Hematopoietic multipotent progenitor cell (in vitro differentiated cells): ENCODE data around the gene FEM1C. TPM values are rescaled to one million over a fixed set of nuclear protein-coding genes. Genes with fewer than 3 reads are reported as not detected.
A peak's percentile ranks its signal among the peaks of the same experiment; 100 is the strongest.

Experiments
- DNase-seq, 3 donors: peaks; one replicate each; pipeline ENCODE4 v3.0.0-alpha.2; 2011 to 2015; ENCODE audit warnings: low read depth in 2 of 3, low spot score in 2 of 3
- total RNA-seq: library from RNA; depleted of rRNA; stranded (reverse); fragments of >200 nt; gene quantifications from one replicate; pipeline ENCODE4 v1.2.3, GENCODE V29; 2012

The FEM1C gene
- total RNA-seq, result 7.3 TPM

DNA sequence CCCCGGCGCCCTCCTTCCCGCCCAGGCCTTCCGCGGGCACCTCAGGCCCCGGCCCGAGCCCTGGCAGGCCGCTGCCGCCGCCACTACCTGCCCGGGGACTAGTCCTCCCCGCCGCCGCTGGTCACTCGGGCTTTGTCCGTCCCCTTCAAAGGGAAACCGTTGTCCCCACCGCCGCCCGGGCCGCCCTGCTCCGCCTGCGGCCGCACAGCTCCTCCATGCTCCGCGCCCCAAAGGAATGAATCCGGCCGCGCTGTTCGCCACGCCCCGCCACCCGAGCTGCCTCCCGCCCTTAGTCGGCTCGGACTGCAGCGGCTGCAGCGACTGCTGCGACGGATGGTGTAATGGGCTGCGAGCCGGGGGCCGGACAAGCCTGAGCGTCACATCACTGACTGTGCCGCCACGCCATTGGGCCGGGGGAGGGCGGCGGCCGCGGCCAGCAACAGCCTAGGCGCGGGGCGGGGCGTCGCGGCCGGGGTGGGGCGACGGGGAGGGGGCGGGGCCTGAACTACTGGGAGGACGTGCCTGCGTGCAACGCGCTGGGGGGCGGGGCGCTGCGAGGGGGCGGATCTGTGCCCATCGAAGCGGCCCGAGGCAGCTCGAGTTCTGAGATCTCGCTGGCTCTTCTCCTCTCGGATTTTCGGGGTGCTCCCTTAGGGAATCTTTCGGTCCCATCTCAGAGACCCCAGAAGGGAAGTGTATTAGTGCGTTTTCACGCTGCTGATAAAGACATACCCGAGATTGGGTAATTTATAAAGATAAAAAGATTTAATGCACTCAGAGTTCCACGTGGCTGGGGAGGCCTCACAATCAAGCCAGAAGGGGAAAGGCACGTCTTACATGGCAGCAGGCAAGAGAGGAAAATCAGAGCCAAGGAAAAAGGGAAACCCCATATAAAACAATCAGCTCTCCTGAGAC, at the start of gene FEM1C:
Gene FEM1C (minus strand): TSS at position 340 of the 915 bp plus-strand sequence. CDS start 1,282 bp downstream, outside the sequence.
- peak; percentile 87 to 96 (median 94) for DNase-seq

- DNase-seq, result no peak
Observed at GRCh38 chr5:115589043-115589442, 44.5 kb upstream of the FEM1C start.

DNA sequence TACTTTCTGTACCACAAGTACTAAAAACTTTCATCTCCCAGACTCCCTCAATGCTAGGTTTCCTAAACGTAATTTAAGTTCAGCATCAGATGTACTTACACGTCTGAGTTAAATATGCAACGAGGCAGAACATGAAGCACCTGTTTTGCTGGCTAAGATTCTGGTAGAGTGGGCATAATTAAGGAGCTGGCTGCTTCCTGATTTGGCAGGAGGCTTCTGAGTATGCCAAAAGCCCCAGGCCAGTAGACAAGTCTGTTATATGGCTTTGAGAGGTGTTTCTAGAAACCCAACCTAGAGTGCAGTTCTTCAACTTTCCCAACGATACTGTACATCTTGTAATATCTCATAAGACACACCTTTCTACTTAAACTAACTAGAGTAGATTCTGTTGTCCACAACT, 44.1 kb upstream of the FEM1C start:
- DNase-seq, result no peak

DNA sequence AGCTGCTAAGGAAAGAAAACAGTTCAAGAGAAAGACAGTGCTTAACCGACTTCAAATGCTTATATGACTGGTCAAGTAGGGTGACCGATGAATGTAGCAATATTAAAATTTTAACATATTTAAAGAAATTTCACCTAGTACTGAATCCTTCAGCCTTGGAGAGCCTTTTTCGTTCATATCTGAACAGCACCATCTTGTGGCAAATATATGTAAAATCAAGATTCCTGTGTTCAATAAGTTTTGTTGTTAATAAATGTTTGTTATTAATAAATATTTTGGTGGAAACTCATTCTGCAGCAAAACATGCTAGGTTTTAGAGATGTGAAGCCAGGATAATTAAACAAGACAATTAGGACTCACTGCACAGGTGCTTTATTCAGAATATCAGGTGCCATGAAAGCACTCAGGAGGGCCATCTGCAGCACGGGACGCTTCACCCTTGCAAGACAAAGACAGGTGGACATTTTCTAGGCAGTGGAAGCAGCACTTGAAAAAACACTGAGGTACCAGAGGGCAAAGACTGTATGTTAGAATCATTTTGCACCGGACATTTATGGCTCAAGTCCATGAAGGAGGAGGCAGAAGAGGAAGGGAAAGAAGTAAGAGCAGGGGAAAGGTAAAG, 42.1 kb upstream of the FEM1C start:
- DNase-seq, result peak in 1 of 3 donors; percentile 51

- DNase-seq, result no peak
Observed at GRCh38 chr5:115585265-115585664, 40.7 kb upstream of the FEM1C start.

DNA sequence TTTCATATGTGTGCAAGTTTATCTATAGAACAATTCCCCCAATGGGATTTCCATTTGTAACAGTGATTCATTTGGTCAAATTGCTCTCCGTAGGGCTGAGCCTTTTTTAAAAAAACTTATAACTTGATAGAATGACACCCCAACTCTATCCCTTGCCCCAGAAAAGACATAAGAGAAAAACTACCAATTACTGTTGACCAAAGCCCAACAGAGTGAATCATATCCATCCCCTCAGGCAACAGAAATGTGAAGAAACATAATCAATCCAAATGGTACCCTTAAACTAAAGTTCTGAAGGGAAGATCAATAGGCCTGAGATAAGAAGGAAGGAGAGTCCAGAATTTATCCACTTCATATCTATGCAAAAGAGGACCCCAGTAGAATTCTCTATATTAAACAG, 39.9 kb upstream of the FEM1C start:
- DNase-seq, result no peak

GRCh38 chr5:115583474-115583873, 38.9 kb upstream of the FEM1C start:
- DNase-seq, result no peak

- DNase-seq, result no peak
Observed at GRCh38 chr5:115580941-115581340, 36.4 kb upstream of the FEM1C start.

- DNase-seq, result no peak
Observed at GRCh38 chr5:115579747-115580173, 35.2 kb upstream of the FEM1C start.

DNA sequence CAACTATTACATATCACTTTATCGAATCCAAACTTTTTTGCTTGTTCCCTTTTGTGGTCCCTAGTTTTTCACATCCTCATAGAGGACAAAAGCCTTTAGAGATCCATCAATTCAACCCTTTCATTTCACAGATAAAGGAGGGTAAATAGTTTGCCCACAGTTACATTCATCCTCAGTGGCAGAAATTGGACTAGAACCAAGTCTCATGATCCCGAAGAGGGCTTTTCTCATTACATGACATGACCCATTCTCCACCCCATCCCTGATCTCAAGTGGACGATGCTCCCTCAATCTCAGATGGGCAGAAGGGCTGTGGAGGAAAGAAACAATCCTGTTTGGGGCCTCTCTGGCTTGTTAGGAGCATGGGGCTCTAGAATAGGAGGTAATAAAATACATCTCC, 34.6 kb upstream of the FEM1C start:
- DNase-seq, result no peak

DNA sequence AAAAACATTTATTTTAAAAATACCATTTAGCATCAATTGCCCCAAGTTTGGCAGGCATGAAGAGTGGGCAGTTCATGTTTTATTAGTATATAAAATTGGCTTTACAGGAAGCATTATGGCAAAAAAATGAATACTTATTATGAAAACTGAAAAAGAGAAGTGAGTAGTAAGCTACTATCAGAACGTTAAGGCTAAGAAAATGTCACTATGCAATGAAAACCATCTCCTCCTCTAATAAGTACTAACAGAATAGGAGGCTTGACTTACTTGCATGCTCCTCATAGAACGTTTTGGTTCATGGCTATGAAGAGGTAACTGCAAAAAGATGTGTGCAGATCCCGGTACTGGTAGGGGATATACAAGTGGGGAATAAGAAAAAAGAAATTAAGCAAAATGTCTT, 34.1 kb upstream of the FEM1C start:
- no peak for DNase-seq

DNA sequence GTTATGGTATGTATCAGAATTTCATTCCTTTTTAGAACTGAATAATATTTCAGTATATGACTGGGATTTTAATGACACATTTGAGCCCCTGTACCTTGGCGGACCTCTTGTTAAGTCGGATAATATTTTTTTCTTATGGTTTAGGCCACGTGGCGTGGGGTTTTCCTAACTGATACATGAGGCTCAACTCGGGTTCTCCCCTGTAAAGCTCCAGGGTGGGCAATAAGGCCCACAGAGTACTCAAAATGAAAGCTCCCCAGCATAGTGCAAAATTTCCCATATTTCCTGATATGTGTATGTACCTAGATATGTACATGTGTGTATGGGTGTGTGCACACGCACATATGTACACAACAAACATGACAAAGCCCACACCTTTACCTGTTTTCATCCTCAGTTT, 33.2 kb upstream of the FEM1C start:
- no peak for DNase-seq

DNA sequence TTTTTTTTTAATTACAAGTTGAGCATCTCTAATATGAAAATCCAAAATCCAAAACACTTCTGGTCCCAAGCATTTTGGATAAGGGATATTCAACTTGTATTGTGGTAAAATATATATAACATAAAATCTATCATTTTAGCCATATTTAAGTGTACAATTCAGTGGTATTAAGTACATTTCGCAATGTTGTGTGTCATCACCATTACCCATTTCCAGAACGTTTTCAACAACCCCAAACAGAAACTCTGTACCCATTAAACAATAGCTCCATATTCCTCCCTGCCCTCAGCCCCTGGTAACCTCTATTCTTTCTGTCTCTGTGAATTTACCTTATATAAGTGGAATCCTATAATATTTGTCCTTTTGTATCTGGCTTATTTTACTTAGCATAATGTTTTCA, 32.8 kb upstream of the FEM1C start:
- no peak for DNase-seq

DNA sequence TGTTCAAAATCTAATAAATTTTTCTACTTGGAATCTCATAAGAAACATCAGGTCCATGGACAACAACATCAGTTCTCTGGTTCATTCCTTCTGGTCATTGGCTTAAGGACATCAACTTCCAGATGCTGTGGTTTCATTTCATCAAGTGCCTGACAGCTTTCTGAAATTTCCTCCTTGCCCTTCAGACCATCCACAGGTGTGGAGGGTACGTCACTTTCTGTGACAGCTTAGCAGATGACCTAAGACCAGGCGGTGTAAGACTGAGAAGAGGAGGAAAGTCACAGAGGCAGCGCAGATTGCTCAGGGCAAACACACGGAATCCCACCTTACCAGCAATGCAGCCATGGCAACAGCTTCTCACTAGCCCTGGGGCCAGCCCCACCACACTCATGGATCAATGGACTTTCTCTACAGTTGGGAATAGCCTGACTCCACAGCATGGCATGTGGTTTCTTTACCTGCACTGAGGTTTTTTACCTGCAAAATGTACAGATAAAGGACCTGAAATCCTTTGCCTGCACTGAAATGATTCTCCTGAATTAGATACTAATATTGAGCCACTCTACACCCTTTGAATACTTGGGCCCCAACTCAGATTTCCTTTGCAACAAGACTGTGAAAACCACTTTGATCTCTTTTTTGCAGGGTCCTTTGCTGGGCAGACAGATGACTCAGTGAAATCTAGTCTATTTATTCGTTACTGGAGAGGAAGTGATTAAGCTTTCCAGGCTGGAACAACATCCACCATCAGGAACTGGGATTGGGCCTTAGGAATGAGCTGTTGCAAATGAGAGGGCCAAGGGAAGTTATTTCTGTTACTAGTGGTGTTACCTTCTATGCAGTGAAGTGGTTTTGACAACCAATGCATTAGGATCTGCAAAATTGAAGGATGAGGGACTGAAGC, 30.8 kb upstream of the FEM1C start:
- DNase-seq, result no peak

DNA sequence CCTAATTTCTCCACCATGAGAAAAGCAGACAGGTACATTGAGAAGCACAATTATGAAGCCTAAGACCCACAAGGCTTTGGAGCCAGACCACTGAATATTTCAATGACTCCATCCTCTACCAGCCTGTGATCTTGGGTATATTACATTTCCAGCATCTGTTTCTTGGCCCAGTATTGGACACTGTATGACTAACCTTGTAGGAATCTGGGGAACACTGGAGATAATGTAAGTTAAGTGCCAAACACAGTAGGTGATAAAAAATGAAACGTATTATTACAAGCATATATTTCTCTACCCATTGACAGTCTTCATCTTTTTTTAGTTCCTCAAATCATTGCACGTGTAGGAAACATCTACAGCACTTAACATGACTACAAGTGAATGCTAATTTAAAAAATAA, 28.6 kb upstream of the FEM1C start:
- no peak for DNase-seq

DNA sequence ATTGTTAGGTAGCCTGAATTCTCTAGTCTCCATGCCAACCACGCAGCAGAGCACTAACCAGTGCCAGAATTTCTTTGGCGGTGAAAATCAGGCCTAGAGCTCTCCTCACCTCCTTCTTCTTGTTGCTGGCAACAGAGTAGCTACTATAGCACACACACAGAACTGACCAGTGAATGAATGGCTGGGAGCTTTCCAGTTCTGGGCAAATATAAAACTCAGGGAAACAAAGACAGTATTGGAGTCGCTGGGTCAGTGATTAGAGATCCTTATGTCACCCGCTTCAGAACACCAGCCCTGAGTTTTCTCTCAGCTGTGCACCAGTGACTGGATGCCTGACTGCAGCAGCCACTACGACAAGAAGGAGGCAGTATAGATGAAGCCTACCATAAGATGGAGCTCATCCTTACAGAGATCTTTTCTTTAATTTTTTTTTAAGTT, 26.9 kb upstream of the FEM1C start:
- no peak for DNase-seq

- no peak for DNase-seq
Observed at GRCh38 chr5:115568668-115569067, 24.1 kb upstream of the FEM1C start.

- DNase-seq, result no peak
Observed at GRCh38 chr5:115565233-115565632, 20.7 kb upstream of the FEM1C start.

- DNase-seq, result no peak
Observed at GRCh38 chr5:115561176-115561575, 16.6 kb upstream of the FEM1C start.

DNA sequence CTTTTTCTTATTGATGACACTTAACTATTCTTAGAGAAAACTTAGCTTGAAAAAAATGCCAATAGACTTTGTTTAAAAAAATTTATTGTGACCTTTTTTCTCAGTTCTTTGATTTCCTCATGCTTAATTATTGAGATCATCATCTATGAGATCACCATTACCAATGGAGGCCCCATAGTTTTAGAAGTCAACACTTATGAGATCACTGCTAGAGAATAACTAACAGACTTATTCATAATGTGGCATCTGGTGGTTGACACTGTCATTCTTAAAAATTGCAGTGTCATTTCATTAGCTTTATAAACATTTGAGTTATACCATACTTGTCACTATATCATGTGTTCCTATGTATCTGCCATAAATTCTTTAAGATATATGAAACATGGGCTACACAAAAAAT, 14.9 kb upstream of the FEM1C start:
- no peak for DNase-seq

DNA sequence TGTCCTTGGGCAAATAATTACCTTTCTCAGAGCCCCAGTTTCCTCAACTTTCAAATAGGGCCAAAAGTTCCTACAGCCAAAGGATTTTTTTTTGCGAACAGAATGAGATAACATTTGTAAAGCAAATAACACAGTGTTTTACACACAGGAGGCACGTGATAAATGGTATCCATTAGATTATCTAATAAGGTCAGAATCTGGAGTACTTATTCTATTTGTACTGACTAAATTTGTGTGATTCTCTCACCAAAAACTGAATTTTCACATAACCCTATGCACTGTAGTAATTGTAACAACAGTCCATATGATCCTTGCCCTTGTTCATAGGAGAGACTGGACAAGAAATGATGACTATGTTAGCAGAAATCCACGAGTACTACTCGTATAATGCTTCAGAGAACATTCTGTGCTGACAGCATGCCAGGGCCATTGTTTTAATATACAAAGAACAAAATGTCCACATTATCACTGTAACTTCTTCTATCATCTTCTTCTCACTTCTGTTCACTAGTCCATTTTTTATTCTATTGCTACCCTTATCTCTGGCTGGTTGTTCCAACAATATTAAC, 13.9 kb upstream of the FEM1C start:
- DNase-seq, result no peak
